Measurements from ENCODE around the gene IL1RN.

- TF ChIP-seq POLR2A (IDR thresholded peaks at IDR 0.05) (no peak), CTCF (IDR thresholded peaks at IDR 0.05) (no peak), EP300 (IDR thresholded peaks at IDR 0.05) (no peak)
Observed at GRCh38 chr2:113174376-113174750, 47.0 kb downstream of the IL1RN start.

All from suprapubic skin (tissue), 3 donors.